GM12874 (cell line): Measurements from ENCODE around the gene NF1.

Source experiments
- CTCF ChIP-seq: IDR thresholded peaks from 2 replicates; pipeline ENCODE4 v1.5.1; 2011; ENCODE audit warnings: low read depth, mild to moderate bottlenecking, control low read depth, low read length, moderate library complexity; ENCODE audit not compliant: insufficient read depth

The NF1 gene

GRCh38 chr17:31092475-31093064 is 2.2 kb upstream of the NF1 start:
- TF ChIP-seq CTCF: no peak

DNA sequence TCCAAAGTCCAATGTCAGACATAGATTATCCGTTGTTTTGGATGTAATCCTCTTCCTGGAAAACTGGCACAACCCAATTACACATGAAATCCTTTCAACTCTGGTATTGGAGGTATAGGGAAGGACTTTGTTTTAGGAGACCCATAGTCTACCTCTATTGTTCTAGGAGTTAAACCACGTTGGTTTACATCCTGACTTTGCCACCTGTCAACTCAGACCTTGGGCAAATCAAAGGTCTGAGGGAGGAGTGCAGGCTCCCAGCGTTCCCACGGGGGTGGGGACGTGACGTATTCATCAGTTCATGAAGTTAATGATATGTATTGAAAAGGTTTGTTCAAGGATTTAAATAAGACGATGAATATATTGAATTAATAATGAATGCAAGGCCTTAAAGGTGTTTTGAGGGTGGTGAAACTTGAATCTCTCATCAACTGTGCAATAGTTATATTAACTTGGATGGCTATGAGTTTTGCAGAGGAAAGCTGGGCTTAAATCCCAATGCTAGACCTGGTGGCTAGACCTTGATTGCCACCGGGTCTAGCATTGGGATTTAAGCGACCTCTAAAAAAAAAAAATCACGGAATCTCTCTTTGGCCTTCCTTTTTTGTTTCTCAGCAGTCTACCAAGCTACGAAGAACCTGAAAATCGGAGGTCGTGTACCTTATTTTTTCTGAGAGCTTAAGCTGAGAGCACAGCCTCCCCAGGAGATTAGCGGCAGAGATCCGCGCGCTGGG is 744 bp upstream of the NF1 start:
- TF ChIP-seq CTCF: no peak

DNA sequence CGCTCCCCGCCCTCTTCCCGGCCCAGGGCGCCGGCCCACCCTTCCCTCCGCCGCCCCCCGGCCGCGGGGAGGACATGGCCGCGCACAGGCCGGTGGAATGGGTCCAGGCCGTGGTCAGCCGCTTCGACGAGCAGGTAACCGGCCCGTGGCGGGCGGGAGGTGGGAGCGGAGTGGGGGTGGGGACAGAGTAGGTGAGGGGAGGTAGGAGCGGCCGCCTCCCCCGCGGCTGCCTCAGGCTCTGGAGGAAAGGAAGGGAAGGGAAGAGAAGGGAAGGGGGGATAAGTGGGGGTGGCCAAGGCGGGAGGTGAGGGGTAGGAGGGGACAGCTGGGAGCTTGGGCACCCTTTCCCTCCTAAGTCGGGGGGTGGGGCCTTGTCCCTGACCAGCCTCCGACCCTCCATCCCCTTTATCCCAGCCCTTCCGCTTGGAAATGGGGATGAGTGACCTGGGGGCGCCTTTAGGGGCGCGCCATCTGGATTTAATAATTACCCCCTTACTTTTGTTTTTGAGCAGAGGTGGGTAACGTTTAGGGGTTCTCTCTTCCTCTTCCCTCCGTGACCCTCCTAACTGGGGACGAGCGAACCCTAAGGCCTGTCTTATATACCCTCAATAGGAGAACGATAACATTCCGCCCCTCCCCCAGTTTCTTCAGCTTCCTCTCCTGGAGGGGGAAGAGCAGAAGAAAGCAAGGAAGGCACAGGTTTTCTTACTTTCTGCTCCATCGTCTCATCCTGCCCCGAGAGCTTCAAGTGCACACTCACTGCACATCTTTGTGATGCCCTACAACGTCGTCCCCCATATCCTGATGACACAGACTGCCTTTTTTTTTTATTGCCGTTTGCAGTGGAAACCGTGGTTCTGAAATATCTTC is 694 bp downstream of the NF1 start:
- no peak for TF ChIP-seq CTCF

DNA sequence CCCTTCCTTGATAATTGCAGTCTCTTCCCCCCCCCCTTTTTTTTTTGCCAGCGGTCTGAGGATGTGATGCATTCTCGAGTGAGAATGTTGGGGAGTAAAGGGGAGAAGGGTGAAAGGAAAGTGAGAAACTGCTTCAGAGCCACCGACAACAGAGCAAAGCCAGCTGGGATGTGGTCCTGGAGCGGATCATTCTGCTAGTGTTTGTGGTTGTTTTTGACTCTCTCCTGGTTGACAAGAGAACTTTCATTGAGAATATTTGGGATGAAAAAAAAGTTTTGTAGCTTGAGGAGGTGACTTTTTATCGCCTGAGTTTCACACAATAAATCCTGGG is 1.3 kb downstream of the NF1 start:
- TF ChIP-seq CTCF: no peak

GRCh38 chr17:31099016-31099415 is 4.2 kb downstream of the NF1 start:
- no peak for TF ChIP-seq CTCF

DNA sequence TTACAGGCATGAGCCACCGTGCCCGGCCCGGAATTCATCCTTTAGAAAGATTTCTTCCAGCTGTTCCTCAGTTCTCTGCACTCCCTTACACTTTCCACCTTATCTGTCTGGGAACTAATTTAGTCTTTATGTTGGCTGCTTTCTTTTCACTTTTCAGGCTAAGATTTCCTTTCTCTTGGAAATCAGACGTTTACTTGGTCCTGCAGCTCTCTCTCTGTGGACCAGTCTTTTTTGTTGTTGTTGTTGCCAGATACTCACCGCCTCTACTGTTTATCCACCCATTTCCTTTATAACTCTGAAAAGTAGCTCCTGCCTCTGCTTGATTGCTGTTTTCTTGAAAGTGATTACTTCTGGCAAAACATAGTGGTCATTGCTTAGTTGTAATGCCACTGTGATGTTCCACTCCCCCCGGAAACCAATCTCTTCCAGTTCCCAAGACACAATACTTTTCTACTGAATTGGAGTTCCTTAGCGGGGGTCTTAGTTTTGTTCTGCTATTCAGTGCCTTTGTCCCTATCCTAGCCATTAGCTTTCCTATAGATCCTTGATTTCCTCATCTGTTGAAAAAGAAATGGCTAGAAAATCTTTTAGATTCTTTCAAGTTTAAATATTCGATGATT is 6.2 kb downstream of the NF1 start:
- no peak for TF ChIP-seq CTCF

DNA sequence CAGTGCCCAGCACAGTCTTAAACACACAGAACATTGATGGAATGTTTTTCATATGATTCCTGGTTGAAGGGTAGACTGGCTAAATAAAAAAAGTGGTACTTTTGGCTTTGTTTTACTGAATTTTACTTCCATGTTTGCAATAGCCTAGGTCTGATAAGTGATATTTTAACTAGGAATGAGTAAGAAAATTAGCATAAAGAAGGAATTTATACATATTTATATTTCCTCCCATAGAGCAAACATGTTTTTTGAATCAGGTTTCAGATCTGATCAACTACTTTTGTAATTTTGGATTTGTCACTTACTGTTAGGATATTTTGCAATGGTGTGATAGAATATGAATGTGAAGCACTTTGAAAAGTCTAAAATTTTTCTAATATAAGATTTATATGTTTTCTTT is 7.2 kb downstream of the NF1 start:
- no peak for TF ChIP-seq CTCF
